ENCODE results near the gene C14orf132.

GRCh38 chr14:96050482-96050881 is 11.3 kb downstream of the C14orf132 start:
- TF ChIP-seq, protein P1, sequence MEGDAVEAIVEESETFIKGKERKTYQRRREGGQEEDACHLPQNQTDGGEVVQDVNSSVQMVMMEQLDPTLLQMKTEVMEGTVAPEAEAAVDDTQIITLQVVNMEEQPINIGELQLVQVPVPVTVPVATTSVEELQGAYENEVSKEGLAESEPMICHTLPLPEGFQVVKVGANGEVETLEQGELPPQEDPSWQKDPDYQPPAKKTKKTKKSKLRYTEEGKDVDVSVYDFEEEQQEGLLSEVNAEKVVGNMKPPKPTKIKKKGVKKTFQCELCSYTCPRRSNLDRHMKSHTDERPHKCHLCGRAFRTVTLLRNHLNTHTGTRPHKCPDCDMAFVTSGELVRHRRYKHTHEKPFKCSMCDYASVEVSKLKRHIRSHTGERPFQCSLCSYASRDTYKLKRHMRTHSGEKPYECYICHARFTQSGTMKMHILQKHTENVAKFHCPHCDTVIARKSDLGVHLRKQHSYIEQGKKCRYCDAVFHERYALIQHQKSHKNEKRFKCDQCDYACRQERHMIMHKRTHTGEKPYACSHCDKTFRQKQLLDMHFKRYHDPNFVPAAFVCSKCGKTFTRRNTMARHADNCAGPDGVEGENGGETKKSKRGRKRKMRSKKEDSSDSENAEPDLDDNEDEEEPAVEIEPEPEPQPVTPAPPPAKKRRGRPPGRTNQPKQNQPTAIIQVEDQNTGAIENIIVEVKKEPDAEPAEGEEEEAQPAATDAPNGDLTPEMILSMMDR (IDR thresholded peaks at IDR 0.05), result no peak
- TF ChIP-seq POLR2A (IDR thresholded peaks at IDR 0.05), result no peak
